ENCODE measurements around the gene FANCC. TPM values are rescaled to one million over a fixed set of nuclear protein-coding genes. Genes with fewer than 3 reads are reported as not detected.

FANCC gene
- total and polyA plus RNA-seq, 2 of the 13 experiments (the other 11 are each of a cell fraction or from before 2014, with no cell fraction given) = 7.4 to 8.6 TPM

GRCh38 chr9:95140821-95141220, 176.7 kb downstream of the FANCC start:
- 92% methylated on average over 2 of the region's 2 CpGs for WGBS (ENCODE audit: low lambda C conversion rate)
- no TSS peak for BruUV-seq (replicated peaks)
- Histone ChIP-seq H2AFZ (ENCODE audit: low read length) (no peak overlapping the region), H3K4me1 (ENCODE audit: insufficient read depth, low read length) (peaks cover 19% of the 10 kb centered on the region), H3K27ac (ENCODE audit: extremely low read length, insufficient read depth, low read length) (no peak overlapping the region), H3K9ac (ENCODE audit: insufficient read depth, low read depth, low read length) (no peak overlapping the region), H4K20me1 (ENCODE audit: insufficient read depth, low read length) (no peaks in the 10 kb centered on the region), H3K4me3 (replicated peaks in 1 of 3; ENCODE audit: insufficient read depth in 1 of 3, low read depth in 2 of 3, low read length in 3 of 3) (no peak overlapping the region), H3K4me2 (ENCODE audit: low read depth, low read length) (no peak overlapping the region), H3K9me3 (ENCODE audit: low read length) (no peaks in the 10 kb centered on the region), H3K79me2 (ENCODE audit: insufficient read depth, low read length) (no peaks in the 10 kb centered on the region), H3K27me3 (ENCODE audit: control insufficient read depth in 1 of 2, insufficient read depth in 2 of 2, low read length in 2 of 2) (no peaks in the 10 kb centered on the region), H3K36me3 (replicated peaks in 1 of 2; ENCODE audit: control insufficient read depth in 1 of 2, insufficient read depth in 2 of 2, low read length in 2 of 2) (0 out of 5 replicates have a peak, but pooled peaks cover 0 to 1% of the 10 kb centered on the region in 2 experiments)
- no peak for DNase-seq (ENCODE audit: low spot score)
- ChIA-PET CTCF (ENCODE audit: low intra/inter-chr PET ratio, low total read pairs) (no interaction called here), POLR2A (no interaction called here)
- intact Hi-C loops (cut with micrococcal nuclease; ENCODE audit: unreplicated experiment) = no loop called here
- in situ Hi-C loops (cut with HindIII; ENCODE audit: extremely low pct_ligation_motif_present, low pct_unique_long_range_greater_than_20kb) = no loop called here
- FAIRE-seq = no peak
- ATAC-seq = no peak
- no peak for TF ChIP-seq HDAC1 (CRISPR knock-in tag; IDR thresholded peaks at IDR 0.05)
- no peak for TF ChIP-seq SP1 (IDR thresholded peaks at IDR 0.05)
- no peak for TF ChIP-seq SP1 (CRISPR knock-in tag; IDR thresholded peaks at IDR 0.05)
- TF ChIP-seq ZNF782 (CRISPR knock-in tag; IDR thresholded peaks at IDR 0.05; ENCODE audit: borderline replicate concordance) = no peak
- no peak for TF ChIP-seq ERF (CRISPR knock-in tag; IDR thresholded peaks at IDR 0.05)
- TF ChIP-seq NCOA2 (CRISPR knock-in tag; IDR thresholded peaks at IDR 0.05) = no peak
- TF ChIP-seq, protein P1, sequence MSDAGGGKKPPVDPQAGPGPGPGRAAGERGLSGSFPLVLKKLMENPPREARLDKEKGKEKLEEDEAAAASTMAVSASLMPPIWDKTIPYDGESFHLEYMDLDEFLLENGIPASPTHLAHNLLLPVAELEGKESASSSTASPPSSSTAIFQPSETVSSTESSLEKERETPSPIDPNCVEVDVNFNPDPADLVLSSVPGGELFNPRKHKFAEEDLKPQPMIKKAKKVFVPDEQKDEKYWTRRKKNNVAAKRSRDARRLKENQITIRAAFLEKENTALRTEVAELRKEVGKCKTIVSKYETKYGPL (CRISPR knock-in tag; IDR thresholded peaks at IDR 0.05) = no peak
- TF ChIP-seq ZKSCAN5 (CRISPR knock-in tag; IDR thresholded peaks at IDR 0.05) = no peak
- no peak for TF ChIP-seq HNF4A (CRISPR knock-in tag; IDR thresholded peaks at IDR 0.05)
- TF ChIP-seq ZNF451 (CRISPR knock-in tag; IDR thresholded peaks at IDR 0.05) = no peak
- TF ChIP-seq SCMH1 (CRISPR knock-in tag; IDR thresholded peaks at IDR 0.05; ENCODE audit: borderline replicate concordance) = no peak
- no peak for TF ChIP-seq SRSF4 (IDR thresholded peaks at IDR 0.05; ENCODE audit: low read depth, low read length, poor library complexity, severe bottlenecking)
- TF ChIP-seq MXD4 (CRISPR knock-in tag; IDR thresholded peaks at IDR 0.05) = no peak
